ENCODE results near the gene NUDT14. TPM values are rescaled to one million over a fixed set of nuclear protein-coding genes. Genes with fewer than 3 reads are reported as not detected.

The NUDT14 gene
- total RNA-seq, 1 experiment from 2014 or later: 50.8 TPM

DNA sequence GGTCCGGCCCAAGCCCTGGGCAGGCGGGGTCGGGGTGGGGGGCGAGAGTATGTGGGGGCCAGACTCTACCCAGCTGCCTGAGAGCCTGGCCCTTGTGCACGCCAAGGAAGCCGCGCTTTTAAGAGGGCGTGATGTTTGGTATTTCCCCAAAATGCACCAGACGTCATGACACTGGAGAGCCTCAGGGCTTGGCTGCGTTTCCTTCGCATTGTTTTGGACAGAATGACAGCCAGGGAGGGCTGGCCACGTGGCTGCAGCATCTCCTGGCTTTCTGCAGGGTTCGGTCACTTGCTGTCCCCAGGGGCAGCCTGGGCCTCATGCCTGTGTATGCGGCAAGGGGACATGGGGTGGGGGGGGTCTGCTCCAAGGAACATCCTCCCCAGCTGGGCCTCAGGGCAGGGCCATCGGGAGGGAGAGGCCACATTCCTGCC, 16.1 kb upstream of the NUDT14 start:
- Histone ChIP-seq H3F3A (ENCODE audit: low read length, unreplicated experiment) (no peaks in the 10 kb centered on the region), H3K4me2 (ENCODE audit: low read length) (peak overlapping the region; percentile 64), H3K27ac (ENCODE audit: low read length) (no peak overlapping the region), H3K79me2 (ENCODE audit: low read length) (no peaks in the 10 kb centered on the region), H3K36me3 (ENCODE audit: low read depth, low read length) (no peaks in the 10 kb centered on the region), H3K9me2 (replicated peaks; ENCODE audit: low read length) (no peaks in the 10 kb centered on the region), H3K4me3 (ENCODE audit: low read length) (no peak overlapping the region), H3K4me1 (ENCODE audit: insufficient read depth, low read length) (0 out of 2 replicates have a peak, but pooled peaks cover 4% of the 10 kb centered on the region), H3K9ac (ENCODE audit: low read length) (no peak overlapping the region), H3K27me3 (ENCODE audit: low read length) (peaks cover 18% of the 10 kb centered on the region), H3K9me3 (ENCODE audit: low read length) (no peaks in the 10 kb centered on the region), H4K20me1 (ENCODE audit: low read length) (no peaks in the 10 kb centered on the region), H2AFZ (ENCODE audit: low read length) (no peak overlapping the region)
- TF ChIP-seq EZH2 (IDR thresholded peaks at IDR 0.05; ENCODE audit: low read length, unreplicated experiment): no peak
- TF ChIP-seq, protein P1, sequence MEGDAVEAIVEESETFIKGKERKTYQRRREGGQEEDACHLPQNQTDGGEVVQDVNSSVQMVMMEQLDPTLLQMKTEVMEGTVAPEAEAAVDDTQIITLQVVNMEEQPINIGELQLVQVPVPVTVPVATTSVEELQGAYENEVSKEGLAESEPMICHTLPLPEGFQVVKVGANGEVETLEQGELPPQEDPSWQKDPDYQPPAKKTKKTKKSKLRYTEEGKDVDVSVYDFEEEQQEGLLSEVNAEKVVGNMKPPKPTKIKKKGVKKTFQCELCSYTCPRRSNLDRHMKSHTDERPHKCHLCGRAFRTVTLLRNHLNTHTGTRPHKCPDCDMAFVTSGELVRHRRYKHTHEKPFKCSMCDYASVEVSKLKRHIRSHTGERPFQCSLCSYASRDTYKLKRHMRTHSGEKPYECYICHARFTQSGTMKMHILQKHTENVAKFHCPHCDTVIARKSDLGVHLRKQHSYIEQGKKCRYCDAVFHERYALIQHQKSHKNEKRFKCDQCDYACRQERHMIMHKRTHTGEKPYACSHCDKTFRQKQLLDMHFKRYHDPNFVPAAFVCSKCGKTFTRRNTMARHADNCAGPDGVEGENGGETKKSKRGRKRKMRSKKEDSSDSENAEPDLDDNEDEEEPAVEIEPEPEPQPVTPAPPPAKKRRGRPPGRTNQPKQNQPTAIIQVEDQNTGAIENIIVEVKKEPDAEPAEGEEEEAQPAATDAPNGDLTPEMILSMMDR (conservative IDR thresholded peaks at IDR 0.05; ENCODE audit: low read depth, low read length): no peak
- no peak for TF ChIP-seq EZH2phosphoT487 (IDR thresholded peaks at IDR 0.05; ENCODE audit: borderline replicate concordance, low read length)
- ATAC-seq: peak; percentile 53
- CTCF ChIA-PET: no interaction called here
- peak; percentile 78 for DNase-seq
- intact Hi-C loops (cut with micrococcal nuclease): no loop called here
- BruUV-seq (replicated peaks): no TSS peak
- POLR2A ChIA-PET (ENCODE audit: unreplicated experiment): no interaction called here

DNA sequence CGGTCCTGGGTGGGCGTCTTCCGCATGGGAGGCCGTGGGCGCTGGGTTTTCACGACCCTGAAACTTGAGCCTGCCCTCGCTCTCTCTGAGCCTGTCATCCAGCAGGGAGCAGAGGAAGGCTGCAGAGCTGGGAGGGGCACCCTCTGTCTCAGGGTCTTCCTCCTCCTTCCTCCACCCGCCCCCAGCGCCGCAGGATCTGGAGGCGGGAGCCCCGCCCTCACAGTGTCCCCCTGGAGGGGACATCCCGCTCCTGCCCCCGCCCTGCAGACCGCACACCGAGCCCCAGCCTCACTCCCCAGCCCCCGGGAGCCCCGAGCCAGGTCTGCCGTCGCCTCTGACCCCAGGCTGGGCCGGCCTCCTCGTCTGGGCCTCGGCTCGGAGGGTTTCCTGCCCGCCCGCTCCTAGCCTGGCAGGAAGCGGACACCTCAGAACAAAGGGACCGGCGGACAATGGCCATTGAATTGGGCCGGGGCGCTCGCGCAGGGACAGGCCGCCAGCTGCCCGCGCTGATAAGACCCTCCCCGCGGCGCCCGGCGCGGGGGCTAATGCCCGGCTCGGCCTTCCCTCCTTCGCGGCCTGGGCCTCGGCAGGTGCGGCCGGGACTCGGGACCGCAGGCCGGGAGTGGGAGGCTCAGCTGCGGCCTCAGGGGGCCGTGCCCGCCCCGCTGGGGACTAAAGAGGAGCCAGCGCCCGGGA, 15.3 kb upstream of the NUDT14 start:
- no TSS peak for BruUV-seq (replicated peaks)
- TF ChIP-seq, protein P1 (conservative IDR thresholded peaks at IDR 0.05; ENCODE audit: low read depth, low read length): no peak
- TF ChIP-seq EZH2 (IDR thresholded peaks at IDR 0.05; ENCODE audit: low read length, unreplicated experiment) (no peak), EZH2phosphoT487 (IDR thresholded peaks at IDR 0.05; ENCODE audit: borderline replicate concordance, low read length) (no peak)
- peak overlapping the region; percentile 64 for H3K4me2 ChIP-seq (ENCODE audit: low read length)
- intact Hi-C loops (cut with micrococcal nuclease): no loop called here
- H3K27ac ChIP-seq (ENCODE audit: low read length): no peak overlapping the region
- H2AFZ ChIP-seq (ENCODE audit: low read length): no peak overlapping the region
- H4K20me1 ChIP-seq (ENCODE audit: low read length): no peaks in the 10 kb centered on the region
- no peak overlapping the region for H3K9ac ChIP-seq (ENCODE audit: low read length)
- ChIA-PET POLR2A (ENCODE audit: unreplicated experiment) (no interaction called here), CTCF (no interaction called here)
- peaks cover 18% of the 10 kb centered on the region for H3K27me3 ChIP-seq (ENCODE audit: low read length)
- H3K36me3 ChIP-seq (ENCODE audit: low read depth, low read length): no peaks in the 10 kb centered on the region
- peak; percentile 9; the same call in 1 of the 2 replicates for ATAC-seq
- H3K79me2 ChIP-seq (ENCODE audit: low read length): no peaks in the 10 kb centered on the region
- no peak for DNase-seq
- H3K4me1 ChIP-seq (ENCODE audit: insufficient read depth, low read length): 0 out of 2 replicates have a peak, but pooled peaks cover 4% of the 10 kb centered on the region
- no peaks in the 10 kb centered on the region for H3F3A ChIP-seq (ENCODE audit: low read length, unreplicated experiment)
- peak overlapping the region; percentile 42; the same call in 1 of the 2 replicates for H3K4me3 ChIP-seq (ENCODE audit: low read length)
- H3K9me2 ChIP-seq (replicated peaks; ENCODE audit: low read length): no peaks in the 10 kb centered on the region
- no peaks in the 10 kb centered on the region for H3K9me3 ChIP-seq (ENCODE audit: low read length)

Data from PC-3 (cell line).